SK-N-MC (cell line): ENCODE results near the gene CAVIN2.
A peak's percentile ranks its signal among the peaks of the same experiment; 100 is the strongest.

Experiments used
- DNase-seq: peaks from one replicate; pipeline ENCODE4 v3.0.0-alpha.2; 2011; ENCODE audit warnings: low read depth, low spot score
- H3K27ac ChIP-seq: fragments of 200-600 bp; sonication (generic); 2 replicates; pipeline ENCODE4 v1.5.1; 2016; ENCODE audit warnings: mixed run types
- H3K36me3 ChIP-seq: fragments of 200-600 bp; sonication (generic); 2 replicates; pipeline ENCODE4 v1.6.1; 2017; ENCODE audit warnings: antibody characterized with exemption, low read length, mixed read lengths; ENCODE audit not compliant: insufficient read depth
- H3K4me3 ChIP-seq: fragments of 200-600 bp; sonication (generic); 2 replicates; pipeline ENCODE4 v1.5.1; 2016
- H3K9ac ChIP-seq: fragments of 200-600 bp; sonication (generic); 2 replicates; pipeline ENCODE4 v1.8.0; 2017; ENCODE audit warnings: mixed run types, mixed read lengths; ENCODE audit not compliant: insufficient read length
- H3K9me3 ChIP-seq: fragments of 200-600 bp; sonication (generic); 2 replicates; pipeline ENCODE4 v1.6.1; 2017; ENCODE audit warnings: low read depth, mild to moderate bottlenecking, antibody characterized with exemption, low read length, moderate library complexity, mixed read lengths
- EZH2 ChIP-seq: fragments of 200-600 bp; sonication (generic); IDR thresholded peaks from one replicate; pipeline ENCODE4 v1.6.1; 2017; ENCODE audit warnings: antibody characterized with exemption
- FOXP2 ChIP-seq: optimal IDR thresholded peaks from 2 replicates; pipeline ENCODE3; 2011; ENCODE audit warnings: mild to moderate bottlenecking, moderate library complexity; ENCODE audit not compliant: insufficient read depth; ENCODE audit errors: extremely low read length, control extremely low read depth
- POLR2AphosphoS5 ChIP-seq: IDR thresholded peaks from 2 replicates; pipeline ENCODE4 v1.6.1; 2012; ENCODE audit warnings: mild to moderate bottlenecking, low read depth, low read length, borderline replicate concordance

Gene CAVIN2

GRCh38 chr2:191803007-191803406 is 43.9 kb downstream of the CAVIN2 start:
- no peak overlapping the region for H3K9ac ChIP-seq
- H3K36me3 ChIP-seq = no peaks in the 10 kb centered on the region
- H3K4me3 ChIP-seq = no peak overlapping the region
- H3K9me3 ChIP-seq = no peaks in the 10 kb centered on the region
- TF ChIP-seq EZH2 (no peak), FOXP2 (no peak), POLR2AphosphoS5 (no peak)
- H3K27ac ChIP-seq = no peak overlapping the region
- no peak for DNase-seq

DNA sequence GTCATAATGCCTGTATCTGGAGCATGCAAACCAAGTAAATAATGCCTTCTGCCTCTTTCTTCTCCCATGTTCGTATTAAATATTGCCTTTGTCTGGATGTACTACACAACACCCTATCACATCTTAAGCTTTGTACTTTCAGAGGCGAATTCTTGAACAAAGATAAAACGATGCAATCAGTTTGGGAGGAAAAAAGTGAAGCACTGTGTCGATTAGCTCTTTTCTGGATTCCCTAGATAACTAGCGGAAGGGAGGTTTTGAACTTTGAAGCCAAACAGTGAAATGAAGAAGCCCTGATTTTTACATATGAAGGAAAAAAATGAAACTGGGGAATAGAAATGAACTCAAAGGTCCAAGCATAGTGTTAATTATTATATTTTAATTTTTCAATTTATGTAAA is 44.7 kb downstream of the CAVIN2 start:
- DNase-seq = no peak
- H3K4me3 ChIP-seq = no peak overlapping the region
- H3K36me3 ChIP-seq = no peaks in the 10 kb centered on the region
- H3K27ac ChIP-seq = no peak overlapping the region
- H3K9ac ChIP-seq = no peak overlapping the region
- TF ChIP-seq POLR2AphosphoS5 = no peak
- TF ChIP-seq FOXP2 = no peak
- no peak for TF ChIP-seq EZH2
- H3K9me3 ChIP-seq = no peaks in the 10 kb centered on the region

- H3K9ac ChIP-seq = no peak overlapping the region
- TF ChIP-seq POLR2AphosphoS5 = no peak
- TF ChIP-seq EZH2 = no peak
- no peak for TF ChIP-seq FOXP2
- no peak overlapping the region for H3K27ac ChIP-seq
- H3K36me3 ChIP-seq = no peaks in the 10 kb centered on the region
- no peak for DNase-seq
- no peaks in the 10 kb centered on the region for H3K9me3 ChIP-seq
- no peak overlapping the region for H3K4me3 ChIP-seq
Observed at GRCh38 chr2:191800874-191801273, 46.0 kb downstream of the CAVIN2 start.

- H3K9me3 ChIP-seq = no peaks in the 10 kb centered on the region
- no peak overlapping the region for H3K9ac ChIP-seq
- H3K27ac ChIP-seq = no peak overlapping the region
- no peak for DNase-seq
- TF ChIP-seq POLR2AphosphoS5 (no peak), EZH2 (no peak), FOXP2 (no peak)
- H3K4me3 ChIP-seq = no peak overlapping the region
- no peaks in the 10 kb centered on the region for H3K36me3 ChIP-seq
Observed at GRCh38 chr2:191799526-191799925, 47.4 kb downstream of the CAVIN2 start.

- Histone ChIP-seq H3K9ac (no peak overlapping the region), H3K27ac (peak overlapping the region; percentile 69; the same call in 1 of the 2 replicates), H3K9me3 (no peaks in the 10 kb centered on the region), H3K4me3 (peak overlapping the region; percentile 32; the same call in 1 of the 2 replicates), H3K36me3 (no peaks in the 10 kb centered on the region)
- DNase-seq = peak; percentile 82
- no peak for TF ChIP-seq FOXP2
- peak; percentile 53; the same call in 1 of the 2 replicates for TF ChIP-seq POLR2AphosphoS5
- no peak for TF ChIP-seq EZH2
Observed at GRCh38 chr2:191797942-191798876, 48.7 kb downstream of the CAVIN2 start.

DNA sequence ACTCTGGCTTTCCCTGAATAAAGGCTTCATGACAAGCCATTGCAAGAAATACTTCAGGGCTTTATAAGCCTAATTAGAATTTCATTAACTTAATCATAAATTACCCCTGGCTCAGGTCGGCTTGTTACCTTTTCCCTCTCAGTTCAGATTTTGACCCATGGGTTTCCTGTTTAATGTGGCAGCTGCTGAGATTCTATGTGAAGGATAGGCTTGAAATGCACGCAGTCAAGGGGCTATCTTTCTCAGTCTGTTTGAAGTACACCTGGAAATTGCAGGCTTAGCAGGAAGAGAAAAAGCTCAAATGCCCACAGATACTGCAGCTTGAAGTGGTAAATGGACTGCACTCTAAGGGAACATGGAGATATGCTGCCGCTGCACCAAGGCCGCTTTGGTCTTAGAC is 49.4 kb downstream of the CAVIN2 start:
- Histone ChIP-seq H3K9ac (no peak overlapping the region), H3K36me3 (no peaks in the 10 kb centered on the region), H3K4me3 (no peak overlapping the region), H3K27ac (peak overlapping the region; percentile 26; the same call in 1 of the 2 replicates), H3K9me3 (no peaks in the 10 kb centered on the region)
- TF ChIP-seq POLR2AphosphoS5 (no peak), FOXP2 (no peak), EZH2 (no peak)
- DNase-seq = no peak

GRCh38 chr2:191795715-191796114 is 51.2 kb downstream of the CAVIN2 start:
- Histone ChIP-seq H3K9ac (no peak overlapping the region), H3K9me3 (no peaks in the 10 kb centered on the region), H3K27ac (no peak overlapping the region), H3K36me3 (no peaks in the 10 kb centered on the region), H3K4me3 (no peak overlapping the region)
- no peak for DNase-seq
- TF ChIP-seq POLR2AphosphoS5 = no peak
- no peak for TF ChIP-seq EZH2
- TF ChIP-seq FOXP2 = no peak

DNA sequence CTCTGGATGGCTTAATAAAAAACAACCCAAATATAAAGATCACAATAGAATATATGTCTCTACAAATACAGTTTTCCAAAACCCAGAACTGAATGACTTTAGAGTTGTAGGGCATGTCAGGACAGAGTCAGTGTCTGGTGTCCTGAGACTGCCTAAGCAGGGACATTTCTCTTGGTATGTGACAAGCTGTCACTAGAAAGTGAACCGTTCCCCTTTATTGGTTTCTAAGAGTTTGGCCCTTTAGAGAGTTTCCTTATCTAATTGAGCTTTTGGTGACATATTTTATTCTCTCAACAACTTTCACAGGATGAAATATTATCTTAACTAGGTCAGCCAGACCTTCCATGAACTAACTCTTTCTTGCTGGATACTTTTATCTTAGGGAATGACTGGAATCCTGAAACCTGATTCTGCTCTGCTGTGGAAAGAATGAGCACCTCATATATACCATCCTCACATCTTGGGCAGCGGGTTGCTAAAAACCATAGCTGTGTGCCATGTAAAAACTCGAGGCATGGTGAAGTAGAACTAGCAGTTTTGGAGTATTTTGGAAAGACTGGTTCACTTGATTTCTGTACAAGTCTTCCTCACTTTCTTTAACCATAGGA is 54.8 kb downstream of the CAVIN2 start:
- no peaks in the 10 kb centered on the region for H3K36me3 ChIP-seq
- H3K27ac ChIP-seq = no peak overlapping the region
- no peak for DNase-seq
- H3K9ac ChIP-seq = no peak overlapping the region
- no peaks in the 10 kb centered on the region for H3K9me3 ChIP-seq
- H3K4me3 ChIP-seq = no peak overlapping the region
- no peak for TF ChIP-seq POLR2AphosphoS5
- TF ChIP-seq EZH2 = no peak
- TF ChIP-seq FOXP2 = no peak
